B cell (primary cell): ENCODE measurements around the gene ARL2. TPM values are rescaled to one million over a fixed set of nuclear protein-coding genes. Genes with fewer than 3 reads are reported as not detected.
A peak's percentile ranks its signal among the peaks of the same experiment; 100 is the strongest.

Experiments used
- ATAC-seq: fragments of 200-7000 bp; cut with Tn5 transposase; one replicate; pipeline ENCODE4 v1.10.0; 2021; ENCODE audit warnings: low read depth, mild to moderate bottlenecking, moderate number of reproducible peaks, moderate library complexity
- CTCF ChIA-PET: fragments of 350-600 bp; sonication (Branson Sonifier 250); formaldehyde crosslinking; loops from one replicate; lab custom pipeline; 2021; ENCODE audit warnings: antibody characterized with exemption, inconsistent platforms; lab: Charles Lee
- POLR2A ChIA-PET: fragments of 350-600 bp; sonication (Branson Sonifier 250); formaldehyde crosslinking; loops from one replicate; lab custom pipeline; 2021; ENCODE audit warnings: antibody characterized with exemption; lab: Charles Lee
- DNase-seq: peaks from one replicate; pipeline ENCODE4 v3.0.0; 2013
- H2AFZ ChIP-seq: 2 replicates; pipeline ENCODE4 v1.6.1; 2012; ENCODE audit warnings: mild to moderate bottlenecking, low read depth, low read length; ENCODE audit not compliant: insufficient read depth, poor library complexity, severe bottlenecking
- H3K27ac ChIP-seq, 2 donors: 1 replicate in 1 of 2; 2 replicates in 1 of 2; pipeline ENCODE4 v1.5.1; 2012 to 2013; ENCODE audit warnings: low read length in 2 of 2, mild to moderate bottlenecking in 2 of 2, moderate library complexity in 1 of 2
- H3K27me3 ChIP-seq, 4 experiments: fragments of 200-600 bp in 1 of 4; sonication (generic) in 1 of 4; replicated peaks in 1 of 4; 1 replicate in 2 of 4; 2 replicates in 2 of 4; pipeline versions ENCODE4 v1.6.1 to v1.7.0; 2013 to 2016; ENCODE audit warnings: low read length in 3 of 4, mild to moderate bottlenecking in 2 of 4, mixed read lengths in 1 of 4, moderate library complexity in 1 of 4; ENCODE audit not compliant: insufficient read depth in 4 of 4, control insufficient read depth in 3 of 4; ENCODE audit errors: control extremely low read depth in 1 of 4
- H3K36me3 ChIP-seq, 2 experiments: replicated peaks in 1 of 2; 1 replicate in 1 of 2; 2 replicates in 1 of 2; pipeline versions ENCODE4 v1.6.1 to v1.7.1; 2013; ENCODE audit warnings: low read length in 1 of 2; ENCODE audit not compliant: insufficient read depth in 2 of 2, control insufficient read depth in 1 of 2; ENCODE audit errors: control extremely low read depth in 1 of 2, extremely low read depth in 1 of 2
- H3K4me1 ChIP-seq, 2 donors: fragments of 200-600 bp in 1 of 2; sonication (generic) in 1 of 2; 1 replicate in 1 of 2; 2 replicates in 1 of 2; pipeline versions ENCODE4 v1.5.1 to v1.6.1; 2013 to 2017; ENCODE audit warnings: low read length in 2 of 2; ENCODE audit not compliant: control insufficient read depth in 2 of 2, insufficient read depth in 2 of 2
- H3K4me2 ChIP-seq: replicated peaks from 2 replicates; pipeline ENCODE3; 2012; ENCODE audit warnings: mild to moderate bottlenecking, low read depth, low read length; ENCODE audit not compliant: poor library complexity, severe bottlenecking
- H3K4me3 ChIP-seq, 5 experiments: fragments of 200-600 bp in 1 of 5; sonication (generic) in 1 of 5; 1 replicate in 3 of 5; 2 replicates in 2 of 5; pipeline versions ENCODE4 v1.5.1 to v1.7.0; 2011 to 2016; ENCODE audit warnings: low read length in 4 of 5, mild to moderate bottlenecking in 4 of 5, low read depth in 2 of 5, control low read depth in 1 of 5, moderate library complexity in 1 of 5; ENCODE audit not compliant: insufficient read depth in 1 of 5; ENCODE audit errors: control extremely low read depth in 1 of 5, extremely low read depth in 1 of 5
- H3K79me2 ChIP-seq: fragments of 200-600 bp; sonication (generic); one replicate; pipeline ENCODE4 v1.6.0; 2016; ENCODE audit warnings: low read length; ENCODE audit not compliant: control insufficient read depth, insufficient read depth
- H3K9ac ChIP-seq: fragments of 200-600 bp; sonication (generic); 2 replicates; pipeline ENCODE4 v1.6.1; 2017; ENCODE audit warnings: mild to moderate bottlenecking, low read length, moderate library complexity
- H3K9me3 ChIP-seq, 3 donors: one replicate each; pipeline versions ENCODE4 v1.6.1 to v1.7.1; 2013; ENCODE audit warnings: low read length in 2 of 3; ENCODE audit not compliant: control insufficient read depth in 2 of 3, insufficient read depth in 1 of 3; ENCODE audit errors: control extremely low read depth in 1 of 3
- H4K20me1 ChIP-seq: 2 replicates; pipeline ENCODE4 v1.6.0; 2012; ENCODE audit warnings: mild to moderate bottlenecking, low read length; ENCODE audit not compliant: insufficient read depth, control insufficient read depth, poor library complexity, severe bottlenecking
- H3K27ac Mint-ChIP-seq: one replicate; pipeline ENCODE4 v1.8.0; 2021; ENCODE audit warnings: mixed read lengths
- H3K27me3 Mint-ChIP-seq: one replicate; pipeline ENCODE4 v1.8.0; 2021; ENCODE audit warnings: mixed read lengths
- H3K4me1 Mint-ChIP-seq: one replicate; pipeline ENCODE4 v1.8.0; 2021; ENCODE audit warnings: mixed read lengths
- H3K4me3 Mint-ChIP-seq: one replicate; pipeline ENCODE4 v1.8.0; 2021; ENCODE audit warnings: mixed read lengths
- H3K9me3 Mint-ChIP-seq: one replicate; pipeline ENCODE4 v1.8.0; 2022; ENCODE audit warnings: mixed read lengths; ENCODE audit not compliant: insufficient read depth
- CTCF ChIP-seq: fragments of 200-600 bp; IDR thresholded peaks from one replicate; pipeline ENCODE4 v1.8.0; 2022; ENCODE audit warnings: antibody characterized with exemption, mild to moderate bottlenecking
- EZH2 ChIP-seq: IDR thresholded peaks from 2 replicates; pipeline ENCODE4 v1.6.1; 2012; ENCODE audit warnings: borderline replicate concordance, low read depth, mild to moderate bottlenecking, moderate library complexity, low read length; ENCODE audit not compliant: insufficient read depth, poor library complexity, severe bottlenecking
- WGBS: methylation state at CpG from one replicate; pipeline ENCODE4 v1.1.5; 2013; ENCODE audit warnings: missing lambda C conversion rate; ENCODE audit not compliant: insufficient coverage; 5-methylcytosine and 5-hydroxymethylcytosine counted together
- intact Hi-C: fragments of 100-400 bp; cut with micrococcal nuclease; formaldehyde crosslinking; loops from one replicate; pipeline ENCODE4 v1.10.0; 2022
- polyA plus RNA-seq: library from polyadenylated mRNA; depleted of rRNA; stranded (reverse); fragments of >200 nt; gene quantifications from 2 replicates; pipeline ENCODE4 v1.2.3, GENCODE V29; 2012
- total RNA-seq, 2 donors: library from RNA; stranded (reverse); fragments of 120-200 nt in 1 of 2; gene quantifications; 1 replicate in 1 of 2; 2 replicates in 1 of 2; pipeline versions ENCODE4 v1.2.3 to v1.2.4, GENCODE V29; 2013 to 2022

The ARL2 gene
- total and polyA plus RNA-seq, 2 donors (not counting 1 experiment from before 2014, with no cell fraction given): 43.4 to 53.6 TPM

GRCh38 chr11:65040847-65041622, 27.1 kb downstream of the ARL2 start, which contains the start of gene SAC3D1:
Gene SAC3D1 (plus strand): TSS chr11:65041210. CDS start chr11:65041293, 83 bp downstream.
- H3K4me3 ChIP-seq: peak within 1 kb of the TSS; percentile 50 to 80 (median 75)

More at GRCh38 chr11:65040847-65041622, 27.1 kb downstream of the ARL2 start, which contains the start of gene SAC3D1:
- peak within 1 kb of the TSS; percentile 95 for H3K4me3 Mint-ChIP-seq
- H3K9me3 Mint-ChIP-seq: no peaks in the 10 kb centered on the region
- peaks cover 14% of the 10 kb centered on the region for H3K4me1 Mint-ChIP-seq
- CTCF ChIA-PET: interaction anchor here (0.5 to 2.3 kb wide), 9 partner anchors 9 to 1222 kb away, joined by 3 to 17 read pairs (median 4); partner anchors contain the start of genes ARL2, CDCA5, SNX15 and VPS51
- no peak for TF ChIP-seq EZH2
- no peak for TF ChIP-seq CTCF
- POLR2A ChIA-PET: interaction anchor here (0.5 to 1.4 kb wide), 9 partner anchors 14 to 1153 kb away, joined by 3 to 9 read pairs (median 4); partner anchors contain the start of genes FAU, MRPL49, SNX15 and TM7SF2
- H3K9ac ChIP-seq: peak within 1 kb of the TSS; percentile 73
- H3K27me3 ChIP-seq: no peaks in the 10 kb centered on the region
- H3K36me3 ChIP-seq: peaks cover 0 to 17% of the 10 kb centered on the region in 2 experiments
- peak within 1 kb of the TSS; percentile 67 to 72 for H3K27ac ChIP-seq
- peaks cover 11% of the 10 kb centered on the region for H3K79me2 ChIP-seq
- no peaks in the 10 kb centered on the region for H3K27me3 Mint-ChIP-seq
- peak within 1 kb of the TSS; percentile 96 for H3K4me2 ChIP-seq
- H4K20me1 ChIP-seq: no peaks in the 10 kb centered on the region
- peak; percentile 94 for ATAC-seq
- H2AFZ ChIP-seq: peak within 1 kb of the TSS; percentile 90
- H3K27ac Mint-ChIP-seq: peak within 1 kb of the TSS; percentile 96
- peak; percentile 92 for DNase-seq
- no peaks in the 10 kb centered on the region for H3K9me3 ChIP-seq
- intact Hi-C loops: loop anchor here (1.0 to 10.0 kb wide), 8 partner anchors 14 to 484 kb away; partner anchors contain the start of genes ARL2, ATG2A, CDCA5 and PPP2R5B
- peaks cover 7 to 22% of the 10 kb centered on the region in 2 donors for H3K4me1 ChIP-seq
- under 1% methylated on average over 91 of the region's 91 CpGs for WGBS
